H1 (cell line): ENCODE data around the gene MTMR1.

Experiments used
- CEBPB ChIP-seq: IDR thresholded peaks from 2 replicates; pipeline ENCODE4 v1.6.1; 2012; ENCODE audit warnings: low read depth, low read length
- EP300 ChIP-seq, 2 experiments: IDR thresholded peaks; 1 replicate in 1 of 2; 2 replicates in 1 of 2; pipeline ENCODE4 v1.6.1; 2011 to 2012; ENCODE audit warnings: low read depth in 2 of 2, low read length in 2 of 2, mild to moderate bottlenecking in 2 of 2, borderline replicate concordance in 1 of 2, inconsistent platforms in 1 of 2, moderate library complexity in 1 of 2
- EZH2 ChIP-seq: fragments of 200-600 bp; sonication (generic); IDR thresholded peaks from 2 replicates; pipeline ENCODE4 v1.7.1; 2012; ENCODE audit warnings: low read depth, mild to moderate bottlenecking, moderate library complexity, low read length, inconsistent platforms; ENCODE audit not compliant: severe bottlenecking
- FOSL1 ChIP-seq: IDR thresholded peaks from 2 replicates; pipeline ENCODE4 v1.6.1; 2011; ENCODE audit warnings: mild to moderate bottlenecking, low read depth, low read length, moderate library complexity; ENCODE audit not compliant: insufficient read depth
- KDM1A ChIP-seq: fragments of 200-600, 300-600 bp; sonication (generic); IDR thresholded peaks from 2 replicates; pipeline ENCODE4 v1.7.1; 2016; ENCODE audit warnings: mild to moderate bottlenecking, low read length, borderline replicate concordance
- POLR2A ChIP-seq, 2 experiments: IDR thresholded peaks; 1 replicate in 1 of 2; 2 replicates in 1 of 2; pipeline ENCODE4 v1.6.1; 2011; ENCODE audit warnings: low read depth in 2 of 2, low read length in 2 of 2, mild to moderate bottlenecking in 2 of 2; ENCODE audit errors: control extremely low read depth in 1 of 2
- RXRA ChIP-seq: IDR thresholded peaks from 2 replicates; pipeline ENCODE4 v1.6.1; 2011; ENCODE audit warnings: low read depth, mild to moderate bottlenecking, low read length, moderate library complexity; ENCODE audit not compliant: insufficient read depth
- YY1 ChIP-seq: IDR thresholded peaks from 2 replicates; pipeline ENCODE4 v1.6.1; 2011; ENCODE audit warnings: low read depth, mild to moderate bottlenecking, low read length
- TF ChIP-seq, protein P1 (sequence below), 3 experiments: IDR thresholded peaks; 1 replicate in 2 of 3; 2 replicates in 1 of 3; pipeline versions ENCODE4 v1.5.1 to v1.6.1; 2011; ENCODE audit warnings: low read length in 3 of 3, mild to moderate bottlenecking in 3 of 3, inconsistent platforms in 2 of 3, low read depth in 1 of 3, moderate library complexity in 1 of 3; ENCODE audit not compliant: insufficient read depth in 1 of 3; ENCODE audit errors: control extremely low read depth in 1 of 3
- TF ChIP-seq, protein P2 (sequence below): IDR thresholded peaks from 2 replicates; pipeline ENCODE4 v1.6.1; 2012; ENCODE audit warnings: low read length, inconsistent platforms

DNA sequence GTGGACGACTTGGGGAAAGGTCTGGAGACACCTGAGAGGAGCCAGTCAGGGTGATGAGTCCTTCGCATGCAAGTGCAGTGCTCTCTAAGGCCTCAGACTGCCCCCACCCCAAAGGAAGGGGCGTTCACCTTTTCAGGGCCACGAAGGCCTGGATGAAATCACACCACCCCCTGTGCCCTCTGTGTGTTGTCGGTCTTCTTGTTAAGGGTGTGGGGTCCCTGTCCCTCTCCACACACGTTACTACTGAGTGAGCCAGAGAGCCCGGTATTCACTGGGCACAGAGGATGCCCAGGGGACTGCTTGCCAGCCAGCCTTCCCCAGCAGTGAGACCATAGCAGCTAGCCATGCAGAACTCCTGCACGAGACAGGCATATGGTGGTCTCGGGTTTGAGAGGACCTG, 72.0 kb downstream of the MTMR1 start:
- TF ChIP-seq, protein P1, sequence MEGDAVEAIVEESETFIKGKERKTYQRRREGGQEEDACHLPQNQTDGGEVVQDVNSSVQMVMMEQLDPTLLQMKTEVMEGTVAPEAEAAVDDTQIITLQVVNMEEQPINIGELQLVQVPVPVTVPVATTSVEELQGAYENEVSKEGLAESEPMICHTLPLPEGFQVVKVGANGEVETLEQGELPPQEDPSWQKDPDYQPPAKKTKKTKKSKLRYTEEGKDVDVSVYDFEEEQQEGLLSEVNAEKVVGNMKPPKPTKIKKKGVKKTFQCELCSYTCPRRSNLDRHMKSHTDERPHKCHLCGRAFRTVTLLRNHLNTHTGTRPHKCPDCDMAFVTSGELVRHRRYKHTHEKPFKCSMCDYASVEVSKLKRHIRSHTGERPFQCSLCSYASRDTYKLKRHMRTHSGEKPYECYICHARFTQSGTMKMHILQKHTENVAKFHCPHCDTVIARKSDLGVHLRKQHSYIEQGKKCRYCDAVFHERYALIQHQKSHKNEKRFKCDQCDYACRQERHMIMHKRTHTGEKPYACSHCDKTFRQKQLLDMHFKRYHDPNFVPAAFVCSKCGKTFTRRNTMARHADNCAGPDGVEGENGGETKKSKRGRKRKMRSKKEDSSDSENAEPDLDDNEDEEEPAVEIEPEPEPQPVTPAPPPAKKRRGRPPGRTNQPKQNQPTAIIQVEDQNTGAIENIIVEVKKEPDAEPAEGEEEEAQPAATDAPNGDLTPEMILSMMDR (IDR thresholded peaks at IDR 0.05; ENCODE audit: control extremely low read depth in 1 of 3, insufficient read depth in 1 of 3, low read depth in 1 of 3, low read length in 3 of 3) = no peak
- TF ChIP-seq RXRA (no peak), YY1 (no peak), KDM1A (no peak), EZH2 (no peak), POLR2A (IDR thresholded peaks at IDR 0.05; ENCODE audit: control extremely low read depth in 1 of 2, low read depth in 2 of 2, low read length in 2 of 2) (no peak), CEBPB (no peak), EP300 (IDR thresholded peaks at IDR 0.05; ENCODE audit: borderline replicate concordance in 1 of 2, low read depth in 2 of 2, low read length in 2 of 2) (no peak), FOSL1 (no peak)
- TF ChIP-seq, protein P2, sequence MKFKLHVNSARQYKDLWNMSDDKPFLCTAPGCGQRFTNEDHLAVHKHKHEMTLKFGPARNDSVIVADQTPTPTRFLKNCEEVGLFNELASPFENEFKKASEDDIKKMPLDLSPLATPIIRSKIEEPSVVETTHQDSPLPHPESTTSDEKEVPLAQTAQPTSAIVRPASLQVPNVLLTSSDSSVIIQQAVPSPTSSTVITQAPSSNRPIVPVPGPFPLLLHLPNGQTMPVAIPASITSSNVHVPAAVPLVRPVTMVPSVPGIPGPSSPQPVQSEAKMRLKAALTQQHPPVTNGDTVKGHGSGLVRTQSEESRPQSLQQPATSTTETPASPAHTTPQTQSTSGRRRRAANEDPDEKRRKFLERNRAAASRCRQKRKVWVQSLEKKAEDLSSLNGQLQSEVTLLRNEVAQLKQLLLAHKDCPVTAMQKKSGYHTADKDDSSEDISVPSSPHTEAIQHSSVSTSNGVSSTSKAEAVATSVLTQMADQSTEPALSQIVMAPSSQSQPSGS = no peak
